Measurements from ENCODE around the gene CHCHD4.

DNA sequence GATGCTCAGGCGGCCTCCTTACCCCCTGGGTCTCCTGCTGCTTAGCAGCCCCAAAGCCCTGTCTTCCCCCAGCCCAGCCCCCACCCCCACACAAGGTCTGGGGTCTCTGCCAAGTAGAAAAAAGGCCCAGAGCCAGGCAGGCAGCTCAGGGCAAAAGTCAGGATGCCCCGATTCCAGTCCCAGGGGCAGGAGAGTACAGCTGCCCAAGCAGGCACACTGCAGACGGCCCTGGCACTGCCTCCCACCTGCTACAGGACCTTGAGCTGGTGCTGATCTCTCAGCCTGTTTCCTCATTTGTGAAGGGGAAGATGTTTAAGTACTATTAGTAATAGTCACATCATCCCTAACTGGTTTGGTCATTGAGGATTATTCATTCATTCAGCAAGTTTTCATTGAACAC is 12.8 kb upstream of the CHCHD4 start:
- TF ChIP-seq POLR2AphosphoS5 (IDR thresholded peaks at IDR 0.05; ENCODE audit: low read depth) (no peak), EZH2phosphoT487 (IDR thresholded peaks at IDR 0.05; ENCODE audit: unreplicated experiment) (no peak), EZH2 (IDR thresholded peaks at IDR 0.05; ENCODE audit: low read depth, unreplicated experiment) (no peak), JUNB (IDR thresholded peaks at IDR 0.05; ENCODE audit: unreplicated experiment) (no peak), STAT1 (IDR thresholded peaks at IDR 0.05; ENCODE audit: unreplicated experiment) (no peak), ETS1 (IDR thresholded peaks at IDR 0.05) (no peak), CREB1 (CRISPR knock-in tag; IDR thresholded peaks at IDR 0.05; ENCODE audit: low read depth) (no peak)
- TF ChIP-seq, protein P1, sequence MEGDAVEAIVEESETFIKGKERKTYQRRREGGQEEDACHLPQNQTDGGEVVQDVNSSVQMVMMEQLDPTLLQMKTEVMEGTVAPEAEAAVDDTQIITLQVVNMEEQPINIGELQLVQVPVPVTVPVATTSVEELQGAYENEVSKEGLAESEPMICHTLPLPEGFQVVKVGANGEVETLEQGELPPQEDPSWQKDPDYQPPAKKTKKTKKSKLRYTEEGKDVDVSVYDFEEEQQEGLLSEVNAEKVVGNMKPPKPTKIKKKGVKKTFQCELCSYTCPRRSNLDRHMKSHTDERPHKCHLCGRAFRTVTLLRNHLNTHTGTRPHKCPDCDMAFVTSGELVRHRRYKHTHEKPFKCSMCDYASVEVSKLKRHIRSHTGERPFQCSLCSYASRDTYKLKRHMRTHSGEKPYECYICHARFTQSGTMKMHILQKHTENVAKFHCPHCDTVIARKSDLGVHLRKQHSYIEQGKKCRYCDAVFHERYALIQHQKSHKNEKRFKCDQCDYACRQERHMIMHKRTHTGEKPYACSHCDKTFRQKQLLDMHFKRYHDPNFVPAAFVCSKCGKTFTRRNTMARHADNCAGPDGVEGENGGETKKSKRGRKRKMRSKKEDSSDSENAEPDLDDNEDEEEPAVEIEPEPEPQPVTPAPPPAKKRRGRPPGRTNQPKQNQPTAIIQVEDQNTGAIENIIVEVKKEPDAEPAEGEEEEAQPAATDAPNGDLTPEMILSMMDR (conservative IDR thresholded peaks at IDR 0.05; ENCODE audit: low read depth in 2 of 2): no peak
- TF ChIP-seq, protein P2, sequence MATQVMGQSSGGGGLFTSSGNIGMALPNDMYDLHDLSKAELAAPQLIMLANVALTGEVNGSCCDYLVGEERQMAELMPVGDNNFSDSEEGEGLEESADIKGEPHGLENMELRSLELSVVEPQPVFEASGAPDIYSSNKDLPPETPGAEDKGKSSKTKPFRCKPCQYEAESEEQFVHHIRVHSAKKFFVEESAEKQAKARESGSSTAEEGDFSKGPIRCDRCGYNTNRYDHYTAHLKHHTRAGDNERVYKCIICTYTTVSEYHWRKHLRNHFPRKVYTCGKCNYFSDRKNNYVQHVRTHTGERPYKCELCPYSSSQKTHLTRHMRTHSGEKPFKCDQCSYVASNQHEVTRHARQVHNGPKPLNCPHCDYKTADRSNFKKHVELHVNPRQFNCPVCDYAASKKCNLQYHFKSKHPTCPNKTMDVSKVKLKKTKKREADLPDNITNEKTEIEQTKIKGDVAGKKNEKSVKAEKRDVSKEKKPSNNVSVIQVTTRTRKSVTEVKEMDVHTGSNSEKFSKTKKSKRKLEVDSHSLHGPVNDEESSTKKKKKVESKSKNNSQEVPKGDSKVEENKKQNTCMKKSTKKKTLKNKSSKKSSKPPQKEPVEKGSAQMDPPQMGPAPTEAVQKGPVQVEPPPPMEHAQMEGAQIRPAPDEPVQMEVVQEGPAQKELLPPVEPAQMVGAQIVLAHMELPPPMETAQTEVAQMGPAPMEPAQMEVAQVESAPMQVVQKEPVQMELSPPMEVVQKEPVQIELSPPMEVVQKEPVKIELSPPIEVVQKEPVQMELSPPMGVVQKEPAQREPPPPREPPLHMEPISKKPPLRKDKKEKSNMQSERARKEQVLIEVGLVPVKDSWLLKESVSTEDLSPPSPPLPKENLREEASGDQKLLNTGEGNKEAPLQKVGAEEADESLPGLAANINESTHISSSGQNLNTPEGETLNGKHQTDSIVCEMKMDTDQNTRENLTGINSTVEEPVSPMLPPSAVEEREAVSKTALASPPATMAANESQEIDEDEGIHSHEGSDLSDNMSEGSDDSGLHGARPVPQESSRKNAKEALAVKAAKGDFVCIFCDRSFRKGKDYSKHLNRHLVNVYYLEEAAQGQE (IDR thresholded peaks at IDR 0.05; ENCODE audit: unreplicated experiment): no peak

All from GM23338 (cell line).